Frontal cortex (tissue), 4 donors: Measurements from ENCODE around the gene ERC2. TPM values are rescaled to one million over a fixed set of nuclear protein-coding genes. Genes with fewer than 3 reads are reported as not detected.

ENCODE experiments used
- DNase-seq, 2 donors: peaks; one replicate each; pipeline ENCODE4 v3.0.0; 2012; ENCODE audit warnings: low spot score in 2 of 2
- FAIRE-seq: peaks from 2 replicates; lab custom pipeline; 2012; peaks lifted over from hg19 to GRCh38; lab: Jason Lieb, UNC
- total RNA-seq: library from RNA; depleted of rRNA; stranded (reverse); fragments of >200 nt; gene quantifications from one replicate; pipeline ENCODE4 v1.2.3, GENCODE V29; 2014
- donor health status: control.
- donor health status: control.
- donor health status: control.

ERC2 gene
- total RNA-seq, 1 donor from 2014 or later: 77.9 TPM

DNA sequence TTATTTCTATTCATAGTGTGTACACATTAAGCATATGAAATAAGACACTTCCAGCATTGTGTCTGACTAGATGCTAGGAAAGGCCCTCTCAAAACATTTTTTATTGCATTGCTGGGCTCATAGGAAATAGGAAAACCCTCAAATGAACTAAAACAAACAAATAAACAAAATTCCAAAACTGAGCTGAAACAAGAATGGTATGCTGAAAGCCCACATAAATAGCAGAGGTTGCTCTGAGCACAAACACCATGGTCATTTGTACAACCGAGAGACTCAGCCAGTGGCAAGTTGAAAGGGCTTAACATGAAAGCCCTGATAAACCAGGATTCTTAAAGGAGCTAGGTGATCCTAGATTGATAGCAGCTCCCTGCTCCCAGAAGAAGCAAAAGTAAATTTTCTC is 671.2 kb downstream of the ERC2 start:
- DNase-seq (no peak), FAIRE-seq (no peak)

GRCh38 chr3:55796533-55796932 is 671.7 kb downstream of the ERC2 start:
- no peak for FAIRE-seq
- no peak for DNase-seq

- DNase-seq: no peak
- no peak for FAIRE-seq
Observed at GRCh38 chr3:55795746-55796145, 672.5 kb downstream of the ERC2 start.

DNA sequence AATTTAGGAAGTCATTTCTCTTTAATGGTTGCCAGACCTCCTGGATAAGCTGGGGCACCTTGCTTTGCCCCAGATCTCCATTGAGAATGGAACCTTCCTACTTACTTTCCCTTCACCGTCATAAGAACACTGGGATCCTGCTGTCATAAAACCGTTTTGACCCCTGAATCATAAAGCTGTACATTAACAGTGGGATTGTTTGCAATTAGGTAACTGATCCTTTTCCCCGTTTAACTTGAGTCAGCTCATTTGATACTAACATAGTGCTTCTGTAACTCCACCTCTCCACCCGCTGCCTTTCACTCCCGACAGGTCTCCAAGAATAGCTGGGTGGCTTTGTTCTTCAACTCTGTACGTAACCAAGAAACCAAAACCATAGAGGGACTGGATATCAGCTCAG is 673.0 kb downstream of the ERC2 start:
- DNase-seq (no peak), FAIRE-seq (no peak)

DNA sequence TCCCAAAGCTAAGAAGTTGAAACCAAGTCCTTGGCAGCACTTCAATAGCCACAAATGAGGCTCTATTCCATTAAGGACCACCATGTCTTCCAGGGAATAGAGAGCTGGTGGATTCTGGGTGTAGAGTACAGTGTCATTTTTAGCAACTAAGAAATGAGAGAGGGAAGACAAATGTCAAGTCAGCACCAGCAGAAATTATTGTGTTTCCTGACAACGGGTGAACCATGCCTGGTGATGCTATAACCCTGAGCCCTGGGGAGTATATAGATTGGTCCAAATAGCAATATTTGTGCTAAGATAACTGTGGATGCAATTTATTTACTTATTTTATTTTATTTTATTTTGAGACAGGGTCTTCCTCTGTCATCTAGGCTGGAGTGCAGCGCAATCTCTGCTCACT is 675.5 kb downstream of the ERC2 start:
- DNase-seq (no peak), FAIRE-seq (no peak)

DNA sequence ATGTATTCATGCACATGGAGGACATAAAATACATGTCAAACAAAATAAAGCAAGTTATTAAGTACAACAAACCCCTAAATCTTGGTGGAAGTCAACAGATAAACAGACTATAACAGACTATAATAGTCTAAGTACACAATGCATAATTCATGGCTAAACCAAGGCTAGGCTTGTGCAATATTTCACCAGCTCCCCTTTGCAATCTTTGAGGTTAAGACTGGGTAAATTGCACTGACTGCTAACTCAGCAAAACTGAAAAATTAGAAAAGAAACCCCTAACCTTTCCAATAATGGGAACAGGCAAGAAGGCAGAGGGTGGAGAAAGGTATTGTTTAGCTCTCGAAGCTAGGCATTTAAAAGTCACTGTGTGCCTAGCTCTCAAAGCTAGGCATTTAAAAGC is 676.3 kb downstream of the ERC2 start:
- DNase-seq: no peak
- FAIRE-seq: no peak

DNA sequence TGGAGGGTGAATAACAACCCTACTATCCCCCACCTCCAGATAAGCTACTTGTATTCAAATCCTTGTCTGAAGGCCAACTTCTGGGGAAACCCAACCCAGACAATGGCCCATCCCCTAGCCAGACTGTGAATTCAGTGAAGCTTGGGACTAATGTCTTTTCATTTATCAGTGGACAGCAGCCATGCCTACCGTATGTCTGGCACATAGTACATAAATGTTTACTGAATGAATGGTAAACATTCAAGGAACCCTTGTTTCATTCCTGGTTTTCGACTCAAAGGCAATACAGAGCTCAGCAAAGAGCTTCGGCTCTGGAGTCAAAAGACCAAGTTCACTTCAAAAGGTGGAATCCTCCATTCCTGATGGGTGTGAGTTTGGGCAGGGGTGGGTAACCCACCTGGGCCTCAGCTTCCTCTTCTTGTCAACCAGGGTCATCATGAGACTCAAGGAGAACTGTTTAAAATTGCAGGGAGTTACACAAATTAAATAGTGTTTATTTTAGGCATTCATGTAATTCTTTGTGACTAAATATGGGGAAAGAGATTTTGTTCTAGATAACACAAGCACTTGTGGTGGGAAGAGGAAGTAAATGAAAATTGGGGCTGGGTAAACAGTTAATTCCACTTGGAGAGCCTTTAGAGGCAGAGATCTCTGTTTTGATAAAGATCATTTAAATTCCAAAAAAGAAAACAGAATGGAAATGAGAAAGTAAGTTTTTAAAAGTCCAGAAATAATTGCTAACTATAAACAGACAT is 677.5 kb downstream of the ERC2 start:
- FAIRE-seq (no peak), DNase-seq (no peak)

DNA sequence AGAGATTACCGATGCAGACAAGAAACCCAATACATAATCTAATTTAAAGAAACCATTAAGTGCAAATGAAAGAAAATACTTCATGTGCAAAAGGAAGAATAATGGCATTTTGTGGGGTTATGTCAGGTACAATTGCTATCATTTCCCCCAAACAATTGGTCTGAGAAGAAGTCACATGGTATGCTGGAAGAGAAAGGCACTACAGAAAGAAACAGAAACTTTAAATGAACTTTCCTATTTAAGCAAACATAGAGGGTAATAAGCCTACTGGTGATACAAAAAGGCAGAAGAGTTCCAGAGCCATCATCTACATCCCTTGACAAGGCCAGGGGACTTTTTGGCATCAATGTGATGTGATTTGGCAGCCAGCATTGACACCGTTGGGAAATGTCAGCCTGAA is 678.8 kb downstream of the ERC2 start:
- DNase-seq (no peak), FAIRE-seq (no peak)

- FAIRE-seq: no peak
Observed at GRCh38 chr3:55782807-55783206, 685.5 kb downstream of the ERC2 start.

GRCh38 chr3:55782351-55782750 is 685.9 kb downstream of the ERC2 start:
- FAIRE-seq: no peak
- DNase-seq: no peak

More at GRCh38 chr3:55782807-55783206, 685.5 kb downstream of the ERC2 start:
- no peak for DNase-seq

GRCh38 chr3:55780913-55781312 is 687.4 kb downstream of the ERC2 start:
- FAIRE-seq: no peak
- DNase-seq: no peak

DNA sequence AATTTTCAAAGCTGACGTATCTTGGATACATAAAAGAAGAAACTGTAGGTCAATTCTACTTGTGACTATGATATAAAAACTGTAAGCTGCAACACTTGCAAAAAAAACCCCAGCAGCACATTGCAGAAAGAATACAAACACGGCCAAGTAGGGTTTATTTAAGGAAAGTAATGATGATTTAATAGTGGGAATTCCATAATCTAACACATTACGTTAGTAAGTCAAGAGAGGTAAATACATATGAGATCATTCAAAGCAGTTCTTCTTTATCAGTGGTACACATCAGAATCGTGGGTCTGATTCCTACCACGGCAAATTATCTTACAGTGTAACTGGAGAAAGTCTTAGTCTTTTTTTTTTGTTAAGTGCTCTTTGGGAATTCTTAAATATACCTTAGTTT is 688.7 kb downstream of the ERC2 start:
- DNase-seq (no peak), FAIRE-seq (no peak)

DNA sequence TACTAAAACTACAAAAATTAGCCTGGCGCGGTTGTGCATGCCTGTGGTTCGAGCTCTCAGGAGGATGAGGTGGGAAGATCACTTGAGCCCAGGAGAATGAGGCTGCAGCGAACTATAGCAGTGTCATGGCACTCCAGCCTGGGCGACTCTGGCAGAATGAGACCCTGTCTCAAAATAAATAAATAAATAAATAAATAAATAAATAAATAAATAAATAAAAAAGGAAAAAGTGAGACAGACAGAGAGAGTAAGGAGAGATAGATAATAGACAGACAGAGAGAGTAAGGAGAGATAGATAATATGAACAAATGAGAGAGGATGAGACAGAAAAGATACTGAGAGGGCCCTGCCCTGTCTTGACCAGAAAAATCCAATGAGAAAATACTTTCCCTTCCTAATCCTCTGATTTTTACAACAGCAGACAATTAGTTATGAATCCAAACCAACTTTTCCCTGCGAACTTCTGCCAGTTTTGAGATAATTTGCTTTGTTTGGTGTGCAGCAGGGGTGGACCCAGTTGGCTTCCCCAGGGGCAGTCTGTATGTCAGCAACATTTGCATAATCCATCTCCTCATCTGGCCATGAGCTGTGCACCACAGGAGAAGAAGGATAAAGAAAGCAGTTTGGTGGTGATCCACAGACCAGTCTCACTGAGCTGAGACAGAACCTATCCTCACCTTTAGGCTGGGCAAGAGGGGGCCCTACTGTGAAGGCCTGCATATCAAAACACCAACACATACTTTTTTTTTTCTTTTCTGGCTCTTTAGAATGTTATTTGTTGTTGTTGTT is 692.7 kb downstream of the ERC2 start:
- DNase-seq (no peak), FAIRE-seq (no peak)

GRCh38 chr3:55774856-55775255 is 693.4 kb downstream of the ERC2 start:
- DNase-seq (no peak), FAIRE-seq (no peak)

DNA sequence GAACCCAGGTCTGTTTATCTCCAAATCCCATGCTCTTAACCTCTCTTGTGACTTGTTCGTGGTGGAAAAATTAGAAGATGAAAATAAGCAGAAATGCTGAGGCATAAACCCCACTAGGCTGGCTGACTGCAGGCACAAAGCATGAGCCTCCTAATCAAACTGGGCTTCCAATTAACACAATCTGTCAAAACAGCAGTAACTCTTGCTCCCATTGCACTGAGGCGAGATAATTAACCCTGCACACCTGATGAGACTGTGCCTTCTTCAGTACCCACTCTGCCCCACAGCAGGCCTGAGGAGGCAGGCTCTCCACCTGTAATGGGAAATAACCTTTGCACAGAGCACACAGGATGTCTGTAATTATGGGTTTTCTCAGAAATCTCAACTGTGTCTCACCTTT is 696.8 kb downstream of the ERC2 start:
- no peak for FAIRE-seq
- DNase-seq: no peak

- no peak for FAIRE-seq
- DNase-seq: no peak
Observed at GRCh38 chr3:55770077-55770476, 698.2 kb downstream of the ERC2 start.

DNA sequence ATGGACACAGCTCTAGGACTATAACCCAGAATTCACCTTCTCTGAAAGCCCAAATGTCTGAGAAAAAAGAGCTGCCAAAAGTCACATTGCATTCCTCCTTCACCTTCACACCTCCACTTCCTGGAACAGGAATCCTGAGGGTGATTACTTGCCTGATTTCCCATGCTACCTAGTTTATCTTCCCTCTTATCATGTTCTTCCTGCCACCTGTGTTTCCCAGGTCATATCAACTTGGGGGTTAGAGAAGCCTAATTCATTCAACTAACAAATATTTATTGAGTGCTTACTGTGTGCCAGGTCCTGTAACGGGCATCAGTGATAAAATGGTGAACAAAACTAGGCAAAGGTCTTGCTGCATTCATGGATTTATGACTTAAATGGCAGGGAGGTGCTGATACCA is 701.5 kb downstream of the ERC2 start:
- FAIRE-seq: no peak

GRCh38 chr3:55765906-55766701 is 702.2 kb downstream of the ERC2 start:
- no peak for FAIRE-seq

More for the DNA sequence above, 701.5 kb downstream of the ERC2 start:
- no peak for DNase-seq

GRCh38 chr3:55765398-55765797 is 702.9 kb downstream of the ERC2 start:
- DNase-seq (no peak), FAIRE-seq (no peak)

More at GRCh38 chr3:55765906-55766701, 702.2 kb downstream of the ERC2 start:
- no peak for DNase-seq

DNA sequence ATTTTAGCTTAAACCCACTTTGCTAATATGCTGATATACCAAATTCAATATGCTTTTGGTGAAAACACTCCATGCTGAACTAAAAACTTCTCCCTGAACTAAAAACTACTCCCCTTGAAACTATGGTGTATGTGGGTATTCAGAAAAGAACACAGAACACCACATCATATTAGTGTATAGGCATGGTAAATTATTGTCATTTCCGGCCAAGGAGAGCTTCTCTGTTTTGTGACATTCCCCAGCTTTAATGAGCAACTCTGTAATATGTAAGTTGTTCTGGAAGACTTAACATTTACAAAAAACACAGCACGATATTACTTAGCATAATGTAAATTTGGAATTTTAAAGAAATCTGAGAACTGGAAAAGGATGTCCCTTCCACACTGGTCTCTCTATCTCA is 711.3 kb downstream of the ERC2 start:
- FAIRE-seq (no peak), DNase-seq (no peak)
